GM18498 (cell line): ENCODE measurements around the gene MALT1.

Experiments
- ATAC-seq: cut with Tn5 transposase; IDR thresholded peaks from one replicate; pipeline ENCODE4 v1.9.1; 2021; ENCODE audit warnings: mild to moderate bottlenecking, moderate library complexity; ENCODE audit not compliant: unreplicated experiment

Gene MALT1

DNA sequence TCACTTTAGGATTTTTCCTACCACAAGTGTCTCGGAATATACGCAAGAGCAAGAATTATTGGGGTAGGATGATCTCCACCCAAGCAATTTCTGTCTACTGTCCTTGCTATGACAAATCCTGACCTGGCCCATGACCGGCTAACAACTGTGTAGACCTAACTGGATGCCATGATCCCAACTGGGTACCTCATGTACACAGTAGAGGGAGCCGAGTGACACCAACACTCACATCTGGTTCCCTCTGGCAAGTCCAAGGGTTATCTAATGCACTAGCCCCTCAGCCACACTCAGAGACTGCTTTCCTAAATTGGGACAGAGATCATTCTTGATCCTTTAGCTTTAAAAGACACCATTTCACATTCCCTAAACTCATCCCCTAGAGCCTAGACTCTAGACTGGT is 132.7 kb downstream of the MALT1 start:
- ATAC-seq = no peak
